MG63 (cell line): ENCODE results near the gene LOXL4. TPM values are rescaled to one million over a fixed set of nuclear protein-coding genes. Genes with fewer than 3 reads are reported as not detected.
"Not testable (repeated sequence)": the region's sequence is repeated elsewhere in the genome, so short reads cannot be mapped to it uniquely, and the experiment has no call there.

Experiments used
- DNase-seq: peaks from one replicate; pipeline ENCODE4 v3.0.0-alpha.2; 2020
- H3K27me3 ChIP-seq: fragments of 250-450 bp; sonication (Bioruptor Pico); 2 replicates; pipeline ENCODE4 v1.5.1; 2020; ENCODE audit warnings: mild to moderate bottlenecking, moderate library complexity
- H3K36me3 ChIP-seq: fragments of 250-450 bp; sonication (Bioruptor Pico); 2 replicates; pipeline ENCODE4 v1.5.1; 2020; ENCODE audit warnings: mild to moderate bottlenecking, moderate library complexity
- H3K4me3 ChIP-seq: fragments of 250-450 bp; sonication (Bioruptor Pico); 2 replicates; pipeline ENCODE4 v1.5.1; 2020; ENCODE audit warnings: mild to moderate bottlenecking, moderate library complexity
- H3K9me3 ChIP-seq: fragments of 250-450 bp; sonication (Bioruptor Pico); 2 replicates; pipeline ENCODE4 v1.5.1; 2020; ENCODE audit warnings: mild to moderate bottlenecking, moderate library complexity
- total RNA-seq: library from RNA; depleted of rRNA; stranded (reverse); fragments of >200 nt; shearing (Covaris generic); gene quantifications from 2 replicates; pipeline ENCODE4 v1.2.3, GENCODE V29; 2014; ENCODE audit warnings: low replicate concordance

The LOXL4 gene
- total RNA-seq, 1 experiment from 2014 or later, result not detected

GRCh38 chr10:98235846-98236245 is 32.1 kb downstream of the LOXL4 start:
- DNase-seq, result no peak
- H3K27me3 ChIP-seq, result no peaks in the 10 kb centered on the region
- no peaks in the 10 kb centered on the region for H3K9me3 ChIP-seq
- H3K36me3 ChIP-seq, result peaks cover 12% of the 10 kb centered on the region
- no peak overlapping the region for H3K4me3 ChIP-seq

- H3K4me3 ChIP-seq, result no peak overlapping the region
- peaks cover 11% of the 10 kb centered on the region; the same call in 1 of the 2 replicates for H3K9me3 ChIP-seq
- H3K36me3 ChIP-seq, result peaks cover 4% of the 10 kb centered on the region
- no peaks in the 10 kb centered on the region for H3K27me3 ChIP-seq
- no peak for DNase-seq
Measured at GRCh38 chr10:98231417-98231816, 36.6 kb downstream of the LOXL4 start.

- not testable (repeated sequence) for H3K36me3 ChIP-seq, DNase-seq, H3K4me3 ChIP-seq, H3K27me3 ChIP-seq
- peaks cover 14% of the 10 kb centered on the region; the same call in 1 of the 2 replicates for H3K9me3 ChIP-seq
Measured at GRCh38 chr10:98228266-98228665, 39.7 kb downstream of the LOXL4 start.

GRCh38 chr10:98227713-98228112 is 40.3 kb downstream of the LOXL4 start:
- H3K9me3 ChIP-seq, result peaks cover 14% of the 10 kb centered on the region; the same call in 1 of the 2 replicates
- H3K36me3 ChIP-seq, H3K27me3 ChIP-seq, H3K4me3 ChIP-seq, DNase-seq: not testable (repeated sequence)

GRCh38 chr10:98226508-98227144 is 41.4 kb downstream of the LOXL4 start:
- Histone ChIP-seq H3K27me3 (no peaks in the 10 kb centered on the region), H3K9me3 (peaks cover 14% of the 10 kb centered on the region; the same call in 1 of the 2 replicates), H3K4me3 (no peak overlapping the region), H3K36me3 (peaks cover 3% of the 10 kb centered on the region)
- DNase-seq, result no peak

- Histone ChIP-seq H3K9me3 (peaks cover 14% of the 10 kb centered on the region; the same call in 1 of the 2 replicates), H3K36me3 (peaks cover 3% of the 10 kb centered on the region), H3K27me3 (no peaks in the 10 kb centered on the region), H3K4me3 (no peak overlapping the region)
- no peak for DNase-seq
Measured at GRCh38 chr10:98224996-98225395, 43.0 kb downstream of the LOXL4 start.

- DNase-seq, result no peak
- H3K36me3 ChIP-seq, result peaks cover 3% of the 10 kb centered on the region
- no peaks in the 10 kb centered on the region for H3K27me3 ChIP-seq
- H3K4me3 ChIP-seq, result no peak overlapping the region
- peaks cover 14% of the 10 kb centered on the region; the same call in 1 of the 2 replicates for H3K9me3 ChIP-seq
Measured at GRCh38 chr10:98224509-98224908, 43.5 kb downstream of the LOXL4 start.

GRCh38 chr10:98223874-98224273 is 44.1 kb downstream of the LOXL4 start:
- DNase-seq, result no peak
- no peak overlapping the region for H3K4me3 ChIP-seq
- H3K9me3 ChIP-seq, result peaks cover 15% of the 10 kb centered on the region; the same call in 1 of the 2 replicates

GRCh38 chr10:98217801-98218200 is 50.2 kb downstream of the LOXL4 start:
- Histone ChIP-seq H3K9me3 (peaks cover 11% of the 10 kb centered on the region), H3K27me3 (no peaks in the 10 kb centered on the region), H3K4me3 (no peak overlapping the region), H3K36me3 (peaks cover 3% of the 10 kb centered on the region; the same call in 1 of the 2 replicates)
- no peak for DNase-seq

More at GRCh38 chr10:98223874-98224273, 44.1 kb downstream of the LOXL4 start:
- no peaks in the 10 kb centered on the region for H3K27me3 ChIP-seq
- H3K36me3 ChIP-seq, result peaks cover 3% of the 10 kb centered on the region

GRCh38 chr10:98215373-98215772 is 52.6 kb downstream of the LOXL4 start:
- H3K9me3 ChIP-seq, result peaks cover 11% of the 10 kb centered on the region
- DNase-seq, result no peak
- no peaks in the 10 kb centered on the region for H3K27me3 ChIP-seq

GRCh38 chr10:98213740-98214139 is 54.3 kb downstream of the LOXL4 start:
- Histone ChIP-seq H3K4me3 (no peak overlapping the region), H3K36me3 (peaks cover 9% of the 10 kb centered on the region), H3K27me3 (no peaks in the 10 kb centered on the region), H3K9me3 (peaks cover 9% of the 10 kb centered on the region)
- DNase-seq, result no peak

More at GRCh38 chr10:98215373-98215772, 52.6 kb downstream of the LOXL4 start:
- Histone ChIP-seq H3K36me3 (peaks cover 3% of the 10 kb centered on the region; the same call in 1 of the 2 replicates), H3K4me3 (no peak overlapping the region)

- Histone ChIP-seq H3K36me3 (peaks cover 10% of the 10 kb centered on the region), H3K9me3 (peaks cover 2% of the 10 kb centered on the region; the same call in 1 of the 2 replicates), H3K27me3 (no peaks in the 10 kb centered on the region), H3K4me3 (no peak overlapping the region)
- DNase-seq, result no peak
Measured at GRCh38 chr10:98212196-98212595, 55.8 kb downstream of the LOXL4 start.

- Histone ChIP-seq H3K9me3 (no peaks in the 10 kb centered on the region), H3K27me3 (no peaks in the 10 kb centered on the region), H3K4me3 (no peak overlapping the region), H3K36me3 (peaks cover 10% of the 10 kb centered on the region)
- DNase-seq, result no peak
Measured at GRCh38 chr10:98209441-98209840, 58.6 kb downstream of the LOXL4 start.

GRCh38 chr10:98208925-98209324 is 59.1 kb downstream of the LOXL4 start:
- Histone ChIP-seq H3K4me3 (no peak overlapping the region), H3K9me3 (no peaks in the 10 kb centered on the region), H3K27me3 (no peaks in the 10 kb centered on the region), H3K36me3 (peaks cover 10% of the 10 kb centered on the region)
- no peak for DNase-seq

- peaks cover 10% of the 10 kb centered on the region for H3K36me3 ChIP-seq
- no peak overlapping the region for H3K4me3 ChIP-seq
- no peaks in the 10 kb centered on the region for H3K9me3 ChIP-seq
- no peak for DNase-seq
- H3K27me3 ChIP-seq, result no peaks in the 10 kb centered on the region
Measured at GRCh38 chr10:98205351-98205750, 62.6 kb downstream of the LOXL4 start.

- no peak for DNase-seq
- Histone ChIP-seq H3K27me3 (no peaks in the 10 kb centered on the region), H3K9me3 (no peaks in the 10 kb centered on the region), H3K36me3 (no peaks in the 10 kb centered on the region; the same call in 1 of the 2 replicates), H3K4me3 (no peak overlapping the region)
Measured at GRCh38 chr10:98202378-98202777, 65.6 kb downstream of the LOXL4 start.

- H3K36me3 ChIP-seq, result no peaks in the 10 kb centered on the region; the same call in 1 of the 2 replicates
- H3K27me3 ChIP-seq, result no peaks in the 10 kb centered on the region
- DNase-seq, result no peak
- H3K9me3 ChIP-seq, result no peaks in the 10 kb centered on the region
- no peak overlapping the region for H3K4me3 ChIP-seq
Measured at GRCh38 chr10:98201760-98202159, 66.2 kb downstream of the LOXL4 start.
